Hematopoietic multipotent progenitor cell treated with erythropoietin and hydrocortisone succinate and interleukin-3 and kit ligand, for 4 days (in vitro differentiated cells): Measurements from ENCODE around the gene NEUROD2.

Experiments
- DNase-seq: peaks from one replicate; pipeline ENCODE4 v3.0.0-alpha.2; 2015

NEUROD2 gene

GRCh38 chr17:39634384-39634871 is 26.7 kb upstream of the NEUROD2 start:
- peak; percentile 78 for DNase-seq

- no peak for DNase-seq
Measured at GRCh38 chr17:39633570-39634183, 26.0 kb upstream of the NEUROD2 start.

- no peak for DNase-seq
Measured at GRCh38 chr17:39632153-39632941, 24.6 kb upstream of the NEUROD2 start.

GRCh38 chr17:39631403-39631802 is 23.7 kb upstream of the NEUROD2 start:
- no peak for DNase-seq

- peak; percentile 55 for DNase-seq
Measured at GRCh38 chr17:39629898-39630297, 22.2 kb upstream of the NEUROD2 start.

- no peak for DNase-seq
Measured at GRCh38 chr17:39629494-39629880, 21.8 kb upstream of the NEUROD2 start.

- DNase-seq: no peak
Measured at GRCh38 chr17:39628655-39629493, 21.2 kb upstream of the NEUROD2 start.

GRCh38 chr17:39627712-39628516 is 20.2 kb upstream of the NEUROD2 start:
- no peak for DNase-seq

- no peak for DNase-seq
Measured at GRCh38 chr17:39627047-39627711, 19.5 kb upstream of the NEUROD2 start.

- no peak for DNase-seq
Measured at GRCh38 chr17:39626171-39627046, 18.7 kb upstream of the NEUROD2 start, which contains the start of gene PPP1R1B. PPP1R1B (plus strand) TSS chr17:39626952; CDS start chr17:39627393, 441 bp downstream.

GRCh38 chr17:39625198-39625785 is 17.6 kb upstream of the NEUROD2 start:
- no peak for DNase-seq

- no peak for DNase-seq
Measured at GRCh38 chr17:39624313-39624712, 16.6 kb upstream of the NEUROD2 start.

- peak; percentile 91 for DNase-seq
Measured at GRCh38 chr17:39623356-39623950, 15.7 kb upstream of the NEUROD2 start.

- DNase-seq: no peak
Measured at GRCh38 chr17:39622380-39623006, 14.8 kb upstream of the NEUROD2 start.

- DNase-seq: peak; percentile 91
Measured at GRCh38 chr17:39621523-39622379, 14.0 kb upstream of the NEUROD2 start.

GRCh38 chr17:39619786-39620101 is 12.0 kb upstream of the NEUROD2 start:
- no peak for DNase-seq

GRCh38 chr17:39618956-39619785 is 11.5 kb upstream of the NEUROD2 start:
- no peak for DNase-seq
